GM18505 (cell line): ENCODE measurements around the gene CHMP6.

Experiments
- ATAC-seq: cut with Tn5 transposase; IDR thresholded peaks from one replicate; pipeline ENCODE4 v1.9.1; 2021; ENCODE audit not compliant: unreplicated experiment
- POLR2A ChIP-seq: IDR thresholded peaks from 4 replicates; pipeline ENCODE4 v1.6.1; 2011; ENCODE audit warnings: borderline replicate concordance; ENCODE audit not compliant: insufficient read depth, insufficient read length; ENCODE audit errors: extremely low read depth

CHMP6 gene

DNA sequence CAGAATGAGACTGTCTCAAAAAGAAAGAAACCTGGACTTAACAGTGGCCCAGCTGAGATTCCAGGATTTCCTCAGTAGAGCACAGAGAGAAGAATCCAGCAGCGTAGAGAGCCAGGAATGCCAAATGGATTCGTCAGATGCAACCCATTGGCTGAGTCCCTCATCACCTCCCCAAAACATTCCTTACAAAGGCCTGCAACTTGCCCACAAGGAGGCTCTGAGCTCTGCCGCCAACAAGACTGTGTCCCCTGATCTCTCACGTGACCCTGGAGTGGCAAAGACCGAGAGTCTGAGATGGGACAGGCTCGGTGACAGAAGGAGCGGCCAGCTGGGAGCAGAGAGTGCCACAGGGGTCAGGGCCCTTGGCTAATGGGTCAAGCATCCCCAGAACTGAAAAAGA lies 6.9 kb upstream of the CHMP6 start:
- ATAC-seq: no peak
- no peak for TF ChIP-seq POLR2A

DNA sequence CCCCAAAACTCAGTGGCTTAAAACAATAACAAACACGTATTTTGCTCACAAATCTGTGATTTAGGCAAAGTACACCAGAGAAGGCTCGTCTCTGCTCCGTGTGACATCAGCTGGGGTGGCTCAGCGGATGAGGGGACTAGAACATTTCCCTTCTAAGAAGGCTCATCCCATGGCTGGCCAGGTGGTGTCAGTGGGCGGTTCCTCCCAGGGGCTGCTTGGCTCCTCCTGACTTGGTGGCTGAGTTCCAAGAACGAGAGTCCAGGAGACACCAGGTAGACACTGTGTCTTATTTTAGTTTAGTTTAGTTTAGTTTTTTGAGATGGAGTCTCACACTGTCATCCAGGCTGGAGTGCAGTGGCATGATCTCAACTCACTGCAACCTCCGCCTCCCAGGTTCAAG lies 5.6 kb upstream of the CHMP6 start:
- ATAC-seq: no peak
- TF ChIP-seq POLR2A: no peak

- no peak for ATAC-seq
- TF ChIP-seq POLR2A: no peak
These were observed 4.7 kb upstream of the CHMP6 start for GRCh38 chr17:80986816-80987475.

GRCh38 chr17:80987941-80988461 lies 3.6 kb upstream of the CHMP6 start:
- no peak for TF ChIP-seq POLR2A
- ATAC-seq: no peak

DNA sequence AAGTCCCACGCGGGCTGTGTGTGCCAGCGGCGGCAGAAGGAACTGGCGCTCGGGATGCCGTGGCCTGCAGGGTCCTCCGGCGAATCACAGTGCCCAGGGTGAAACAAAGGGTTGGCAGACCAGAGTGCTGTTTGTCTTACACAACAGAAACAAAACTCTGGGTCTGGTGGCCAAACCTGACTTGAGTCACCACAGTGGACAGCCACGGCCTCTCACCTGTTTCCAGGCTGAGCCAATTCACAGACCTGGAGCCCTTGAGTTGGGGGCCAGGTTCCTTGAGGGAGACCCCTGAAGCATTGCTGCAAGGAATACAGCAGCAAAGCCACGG lies 2.1 kb upstream of the CHMP6 start:
- ATAC-seq: no peak
- no peak for TF ChIP-seq POLR2A

DNA sequence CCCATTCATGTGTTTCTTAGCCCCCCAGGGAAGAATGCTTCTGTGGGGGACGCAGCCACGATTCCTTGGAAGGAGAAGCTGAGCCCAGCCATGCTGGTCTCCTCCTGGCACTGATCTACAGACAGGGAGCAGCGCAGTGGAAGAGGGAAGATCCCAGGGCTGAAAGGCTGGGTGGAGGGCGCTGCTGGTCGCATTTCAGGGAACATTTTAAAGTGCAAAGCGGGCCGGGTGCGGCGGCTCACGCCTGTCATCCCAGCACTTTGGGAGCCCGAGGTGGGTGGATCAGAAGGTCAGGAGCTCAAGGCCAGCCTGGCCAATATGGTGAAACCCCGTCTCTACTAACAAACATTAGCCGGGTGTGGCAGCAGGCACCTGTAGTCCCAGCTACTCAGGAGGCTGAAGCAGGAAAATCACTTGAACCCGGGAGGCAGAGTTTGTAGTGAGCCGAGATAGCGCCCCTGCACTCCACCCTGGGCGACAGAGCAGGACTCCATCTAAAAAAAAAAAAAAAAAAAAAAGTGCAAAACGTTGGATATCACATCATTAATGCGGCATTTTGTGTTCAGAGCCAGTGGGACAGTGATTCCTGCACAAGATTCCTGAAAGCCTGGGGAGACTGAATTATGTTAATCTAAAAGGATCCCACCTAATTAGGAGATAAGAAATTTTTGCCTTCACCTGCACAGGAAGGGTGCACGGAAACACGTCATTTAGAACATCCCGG lies 558 bp upstream of the CHMP6 start:
- TF ChIP-seq POLR2A: no peak
- no peak for ATAC-seq

GRCh38 chr17:80992077-80992947 lies 671 bp downstream of the CHMP6 start:
- no peak for TF ChIP-seq POLR2A
- ATAC-seq: peak; percentile 21

- TF ChIP-seq POLR2A: no peak
- no peak for ATAC-seq
These were observed 1.4 kb downstream of the CHMP6 start for GRCh38 chr17:80992948-80993624.

DNA sequence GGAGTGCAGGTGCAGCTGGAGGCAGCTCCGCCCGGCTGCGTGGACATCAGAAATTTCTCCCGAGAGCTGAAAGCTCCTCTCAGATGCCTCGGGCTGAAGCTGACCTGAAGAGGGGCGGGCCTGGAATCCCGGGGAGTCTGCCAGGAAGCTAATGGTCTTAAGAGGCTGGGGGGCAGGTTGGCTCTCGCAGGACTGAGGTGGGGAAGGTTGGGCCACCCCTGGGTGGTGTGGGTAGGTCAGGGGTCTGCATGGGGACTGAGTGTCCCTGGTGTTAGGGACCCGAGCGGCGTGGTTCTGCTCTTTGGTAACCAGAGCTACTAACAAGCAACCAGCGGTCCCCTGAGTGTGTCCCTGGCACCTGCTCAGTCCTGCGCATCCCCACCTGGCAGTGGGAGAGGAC lies 3.5 kb downstream of the CHMP6 start:
- ATAC-seq: no peak
- TF ChIP-seq POLR2A: no peak

GRCh38 chr17:80996422-80997305 lies 5.0 kb downstream of the CHMP6 start:
- no peak for ATAC-seq
- no peak for TF ChIP-seq POLR2A

DNA sequence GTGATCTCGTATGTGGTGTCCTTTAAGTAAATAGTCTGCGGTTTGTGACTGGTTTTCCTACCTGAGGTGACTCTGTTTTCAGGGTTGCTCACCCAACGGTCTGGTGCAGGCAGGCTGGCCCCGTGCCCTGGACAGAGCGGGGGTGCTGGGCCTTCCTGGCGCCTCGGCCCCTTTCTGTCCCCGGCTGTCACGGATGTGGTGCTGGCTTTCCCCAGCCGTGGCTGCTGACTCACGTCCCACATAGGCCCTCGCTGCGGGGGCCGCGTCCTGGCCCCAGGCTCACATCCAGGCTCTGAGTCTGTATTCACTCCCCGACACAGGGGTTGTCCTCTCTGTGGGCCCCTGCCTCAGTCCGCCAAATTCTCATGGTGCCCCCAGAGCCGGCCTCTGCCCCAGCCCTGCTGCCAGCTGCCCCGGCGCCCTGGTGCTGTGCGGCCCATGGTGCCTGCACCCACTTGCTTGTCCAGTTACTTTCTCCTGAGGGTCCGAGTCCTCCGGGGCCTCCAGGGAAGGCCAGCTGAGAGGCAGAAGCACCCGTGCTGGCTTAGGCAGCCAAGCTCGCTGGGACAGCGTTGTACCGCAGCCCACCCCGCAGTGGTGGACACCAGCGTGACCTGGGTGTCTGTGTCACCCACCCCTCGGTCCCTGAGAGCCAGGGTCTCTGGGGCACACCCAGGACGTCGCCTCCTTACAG lies 5.9 kb downstream of the CHMP6 start:
- no peak for TF ChIP-seq POLR2A

More for the DNA sequence above, 5.9 kb downstream of the CHMP6 start:
- ATAC-seq: no peak
